OCI-LY3 (cell line): ENCODE data around the gene PIGA.

ENCODE experiments used
- EZH2phosphoT487 ChIP-seq: fragments of 200-600 bp; shearing (Covaris generic); IDR thresholded peaks from 2 replicates; pipeline ENCODE4 v1.6.1; 2018; ENCODE audit warnings: antibody characterized with exemption, mixed run types, low read depth
- TF ChIP-seq, protein P1 (sequence below): fragments of 200-600, 300-600 bp; sonication (generic); IDR thresholded peaks from 2 replicates; pipeline ENCODE4 v1.5.1; 2014; ENCODE audit warnings: antibody characterized with exemption, low read length, low read depth

DNA sequence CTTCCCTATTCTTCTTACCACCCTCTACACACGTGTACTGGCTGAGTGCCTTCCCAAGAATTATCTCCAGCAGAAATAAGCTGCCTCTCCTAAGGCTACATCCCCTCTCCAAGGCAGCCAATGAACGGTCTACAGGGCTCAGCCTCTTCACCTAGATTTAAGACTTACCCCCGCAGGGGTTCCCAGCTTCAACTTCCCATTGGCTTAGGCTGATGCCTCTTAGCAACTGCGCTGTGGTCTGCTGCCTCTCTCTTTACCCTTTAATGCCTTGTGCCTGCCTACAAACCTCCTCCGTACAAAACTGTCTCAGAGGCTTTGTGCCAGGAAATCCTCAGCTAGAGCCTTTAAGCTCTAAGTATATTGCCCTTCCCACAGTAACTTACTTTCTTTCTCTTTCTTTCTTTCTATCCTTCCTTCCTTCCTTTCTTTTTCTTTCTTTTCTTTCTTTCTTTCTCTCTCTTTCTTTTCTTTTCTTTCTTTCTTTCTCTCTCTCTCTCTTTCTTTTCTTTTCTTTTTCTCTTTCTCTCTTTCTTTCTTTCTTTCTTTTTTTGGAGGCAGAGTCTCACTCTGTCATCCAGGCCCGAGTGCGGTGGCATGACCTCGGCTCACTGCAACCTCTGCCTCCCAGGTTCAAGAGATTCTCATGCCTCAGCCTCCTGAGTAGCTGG lies 15.1 kb upstream of the PIGA start:
- TF ChIP-seq, protein P1, sequence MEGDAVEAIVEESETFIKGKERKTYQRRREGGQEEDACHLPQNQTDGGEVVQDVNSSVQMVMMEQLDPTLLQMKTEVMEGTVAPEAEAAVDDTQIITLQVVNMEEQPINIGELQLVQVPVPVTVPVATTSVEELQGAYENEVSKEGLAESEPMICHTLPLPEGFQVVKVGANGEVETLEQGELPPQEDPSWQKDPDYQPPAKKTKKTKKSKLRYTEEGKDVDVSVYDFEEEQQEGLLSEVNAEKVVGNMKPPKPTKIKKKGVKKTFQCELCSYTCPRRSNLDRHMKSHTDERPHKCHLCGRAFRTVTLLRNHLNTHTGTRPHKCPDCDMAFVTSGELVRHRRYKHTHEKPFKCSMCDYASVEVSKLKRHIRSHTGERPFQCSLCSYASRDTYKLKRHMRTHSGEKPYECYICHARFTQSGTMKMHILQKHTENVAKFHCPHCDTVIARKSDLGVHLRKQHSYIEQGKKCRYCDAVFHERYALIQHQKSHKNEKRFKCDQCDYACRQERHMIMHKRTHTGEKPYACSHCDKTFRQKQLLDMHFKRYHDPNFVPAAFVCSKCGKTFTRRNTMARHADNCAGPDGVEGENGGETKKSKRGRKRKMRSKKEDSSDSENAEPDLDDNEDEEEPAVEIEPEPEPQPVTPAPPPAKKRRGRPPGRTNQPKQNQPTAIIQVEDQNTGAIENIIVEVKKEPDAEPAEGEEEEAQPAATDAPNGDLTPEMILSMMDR: no peak
- TF ChIP-seq EZH2phosphoT487: no peak
